NCI-H2196 (cell line): ENCODE results near the gene OR2J3.
"Not testable (repeated sequence)": the region's sequence is repeated elsewhere in the genome, so short reads cannot be mapped to it uniquely, and the experiment has no call there.

ENCODE experiments used
- DNase-seq: peaks from one replicate; lab custom pipeline; 2025; ENCODE audit not compliant: unreplicated experiment; lab: John Stamatoyannopoulos, UW

OR2J3 gene

GRCh38 chr6:29159922-29160321 lies 52.1 kb downstream of the OR2J3 start:
- DNase-seq, result not testable (repeated sequence)
